Smooth muscle cell (in vitro differentiated cells): ENCODE measurements around the gene BEX2. TPM values are rescaled to one million over a fixed set of nuclear protein-coding genes. Genes with fewer than 3 reads are reported as not detected.
A peak's percentile ranks its signal among the peaks of the same experiment; 100 is the strongest.
"Not testable (repeated sequence)": the region's sequence is repeated elsewhere in the genome, so short reads cannot be mapped to it uniquely, and the experiment has no call there.

ENCODE experiments used
- DNase-seq: peaks from one replicate; lab custom pipeline; 2025; ENCODE audit not compliant: unreplicated experiment; lab: John Stamatoyannopoulos, UW
- H2AFZ ChIP-seq: fragments of 200-600 bp; sonication (generic); 2 replicates; pipeline ENCODE4 v1.6.0; 2016; ENCODE audit warnings: antibody characterized with exemption, low read depth, mild to moderate bottlenecking
- H3F3A ChIP-seq: fragments of 200-600 bp; sonication (generic); 2 replicates; pipeline ENCODE4 v1.6.0; 2017; ENCODE audit warnings: antibody characterized with exemption, low read depth
- H3K27ac ChIP-seq: fragments of 200-600 bp; sonication (generic); 2 replicates; pipeline ENCODE4 v1.5.1; 2016; ENCODE audit warnings: low read depth, mild to moderate bottlenecking
- H3K27me3 ChIP-seq: fragments of 200-600 bp; sonication (generic); 2 replicates; pipeline ENCODE4 v1.6.1; 2016; ENCODE audit warnings: low read depth, mild to moderate bottlenecking
- H3K36me3 ChIP-seq: fragments of 200-600 bp; sonication (generic); 2 replicates; pipeline ENCODE4 v1.5.1; 2016; ENCODE audit warnings: low read depth
- H3K4me1 ChIP-seq: fragments of 200-600 bp; sonication (generic); 2 replicates; pipeline ENCODE4 v1.5.1; 2016; ENCODE audit warnings: low read depth
- H3K4me2 ChIP-seq: fragments of 200-600 bp; sonication (generic); 2 replicates; pipeline ENCODE4 v1.6.0; 2016; ENCODE audit warnings: mild to moderate bottlenecking
- H3K4me3 ChIP-seq: fragments of 200-600 bp; sonication (generic); 2 replicates; pipeline ENCODE4 v1.5.1; 2016; ENCODE audit warnings: mild to moderate bottlenecking
- H3K79me2 ChIP-seq: fragments of 200-600 bp; sonication (generic); 2 replicates; pipeline ENCODE4 v1.6.0; 2016; ENCODE audit warnings: low read depth, mild to moderate bottlenecking
- H3K9ac ChIP-seq: fragments of 200-600 bp; sonication (generic); 2 replicates; pipeline ENCODE4 v1.6.0; 2016; ENCODE audit warnings: low read depth
- H3K9me3 ChIP-seq: fragments of 200-600 bp; sonication (generic); replicated peaks from 2 replicates; pipeline ENCODE4 v1.5.1; 2016; ENCODE audit warnings: low read depth
- H4K20me1 ChIP-seq: fragments of 200-600 bp; sonication (generic); 2 replicates; pipeline ENCODE4 v1.6.0; 2016; ENCODE audit warnings: low read depth
- CTCF ChIP-seq: fragments of 200-600 bp; sonication (generic); IDR thresholded peaks from 2 replicates; pipeline ENCODE4 v1.5.1; 2017; ENCODE audit warnings: borderline replicate concordance, mild to moderate bottlenecking, antibody characterized with exemption; ENCODE audit not compliant: insufficient read depth, poor library complexity, severe bottlenecking
- WGBS: methylation state at CpG from one replicate; pipeline ENCODE4 v1.1.7; 2016; ENCODE audit warnings: low lambda C conversion rate; 5-methylcytosine and 5-hydroxymethylcytosine counted together
- polyA plus RNA-seq: library from polyadenylated mRNA; unstranded; fragments of >200 nt; fragmentation: Nextera tagmentation; extraction: Ambion mirVana; gene quantifications from 2 replicates; pipeline ENCODE4 v1.2.1, GENCODE V29; 2016
- total RNA-seq: library from RNA; depleted of rRNA; stranded (reverse); fragments of >200 nt; gene quantifications from 2 replicates; pipeline ENCODE4 v1.2.3, GENCODE V29; 2014

The BEX2 gene
- total and polyA plus RNA-seq, 2 experiments from 2014 or later, result 3.6 to 4.7 TPM

- H3K4me3 ChIP-seq, result peak within 1 kb of the TSS; percentile 41
Measured at GRCh38 chrX:103329991-103330390, 19.2 kb upstream of the BEX2 start, which contains the start of gene TCEAL7. Gene TCEAL7, plus strand, starts transcription at chrX:103330239. Its CDS starts 1,165 bp downstream, at chrX:103331404.

GRCh38 chrX:103311399-103311780 is 600 bp upstream of the BEX2 start:
- Histone ChIP-seq H3K36me3 (no peaks in the 10 kb centered on the region), H3F3A (no peaks in the 10 kb centered on the region), H2AFZ (no peak overlapping the region), H4K20me1 (no peaks in the 10 kb centered on the region), H3K4me3 (peak overlapping the region; percentile 62), H3K27ac (no peak overlapping the region), H3K4me2 (peak overlapping the region; percentile 85), H3K9me3 (no peaks in the 10 kb centered on the region), H3K9ac (no peak overlapping the region), H3K79me2 (no peaks in the 10 kb centered on the region), H3K27me3 (no peaks in the 10 kb centered on the region), H3K4me1 (no peaks in the 10 kb centered on the region)
- no peak for TF ChIP-seq CTCF
- WGBS, result 83% methylated on average over 3 of the region's 3 CpGs
- no peak for DNase-seq

More at GRCh38 chrX:103329991-103330390, 19.2 kb upstream of the BEX2 start, which contains the start of gene TCEAL7:
- peak within 1 kb of the TSS; percentile 81 for H3K4me2 ChIP-seq
- peak within 1 kb of the TSS; percentile 81 for H2AFZ ChIP-seq
- no peaks in the 10 kb centered on the region for H4K20me1 ChIP-seq
- H3K36me3 ChIP-seq, result no peaks in the 10 kb centered on the region
- no peaks in the 10 kb centered on the region for H3F3A ChIP-seq
- H3K9me3 ChIP-seq, result no peaks in the 10 kb centered on the region
- TF ChIP-seq CTCF, result no peak
- no peak within 1 kb of the TSS for H3K27ac ChIP-seq
- no peaks in the 10 kb centered on the region for H3K79me2 ChIP-seq
- WGBS, result 56% methylated on average over 11 of the region's 11 CpGs
- DNase-seq, result no peak
- H3K4me1 ChIP-seq, result peaks cover 7% of the 10 kb centered on the region
- no peaks in the 10 kb centered on the region for H3K27me3 ChIP-seq
- no peak within 1 kb of the TSS for H3K9ac ChIP-seq

- Histone ChIP-seq H3K9ac (no peak overlapping the region), H3K79me2 (no peaks in the 10 kb centered on the region), H2AFZ (peak overlapping the region; percentile 81), H3K9me3 (no peaks in the 10 kb centered on the region), H4K20me1 (no peaks in the 10 kb centered on the region), H3K4me3 (peak overlapping the region; percentile 62), H3K27me3 (no peaks in the 10 kb centered on the region), H3K27ac (no peak overlapping the region), H3K4me2 (peak overlapping the region; percentile 85), H3K4me1 (no peaks in the 10 kb centered on the region), H3F3A (no peaks in the 10 kb centered on the region), H3K36me3 (no peaks in the 10 kb centered on the region)
- no peak for TF ChIP-seq CTCF
- DNase-seq, result no peak
- 59% methylated on average over 22 of the region's 32 CpGs for WGBS
Measured at GRCh38 chrX:103309860-103310554, 783 bp downstream of the BEX2 start.

GRCh38 chrX:103305666-103306065 is 5.1 kb downstream of the BEX2 start:
- H3K4me2 ChIP-seq, H3K36me3 ChIP-seq, H3K4me1 ChIP-seq, DNase-seq, H3F3A ChIP-seq, H2AFZ ChIP-seq, H3K27me3 ChIP-seq, H3K4me3 ChIP-seq, H4K20me1 ChIP-seq, H3K9ac ChIP-seq, H3K79me2 ChIP-seq, H3K27ac ChIP-seq, H3K9me3 ChIP-seq: not testable (repeated sequence)
- 91% methylated on average over 4 of the region's 4 CpGs for WGBS
